ENCODE results near the gene ZFP64.
"Not testable (repeated sequence)": the region's sequence is repeated elsewhere in the genome, so short reads cannot be mapped to it uniquely, and the experiment has no call there.

ZFP64 gene

DNA sequence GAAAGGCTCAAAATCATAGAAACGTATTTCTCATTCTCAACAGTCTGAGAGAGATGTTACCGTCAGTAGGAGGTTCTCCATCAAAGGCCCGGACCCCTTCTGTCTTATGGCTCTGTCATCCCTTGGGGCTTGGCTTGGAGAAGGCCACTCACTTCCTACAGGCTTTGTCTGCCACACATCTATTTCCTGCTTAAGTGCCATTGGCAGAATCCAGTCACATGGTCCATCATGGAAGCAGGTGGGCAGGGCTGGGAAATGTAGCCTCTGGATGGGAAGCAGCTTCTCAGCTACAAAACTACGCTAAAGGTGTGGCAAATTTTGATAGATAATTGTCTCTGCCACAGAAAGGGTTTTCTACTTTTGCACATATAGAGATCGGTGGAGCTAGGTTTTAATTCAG is 12.6 kb upstream of the ZFP64 start:
- TF ChIP-seq, protein P1, sequence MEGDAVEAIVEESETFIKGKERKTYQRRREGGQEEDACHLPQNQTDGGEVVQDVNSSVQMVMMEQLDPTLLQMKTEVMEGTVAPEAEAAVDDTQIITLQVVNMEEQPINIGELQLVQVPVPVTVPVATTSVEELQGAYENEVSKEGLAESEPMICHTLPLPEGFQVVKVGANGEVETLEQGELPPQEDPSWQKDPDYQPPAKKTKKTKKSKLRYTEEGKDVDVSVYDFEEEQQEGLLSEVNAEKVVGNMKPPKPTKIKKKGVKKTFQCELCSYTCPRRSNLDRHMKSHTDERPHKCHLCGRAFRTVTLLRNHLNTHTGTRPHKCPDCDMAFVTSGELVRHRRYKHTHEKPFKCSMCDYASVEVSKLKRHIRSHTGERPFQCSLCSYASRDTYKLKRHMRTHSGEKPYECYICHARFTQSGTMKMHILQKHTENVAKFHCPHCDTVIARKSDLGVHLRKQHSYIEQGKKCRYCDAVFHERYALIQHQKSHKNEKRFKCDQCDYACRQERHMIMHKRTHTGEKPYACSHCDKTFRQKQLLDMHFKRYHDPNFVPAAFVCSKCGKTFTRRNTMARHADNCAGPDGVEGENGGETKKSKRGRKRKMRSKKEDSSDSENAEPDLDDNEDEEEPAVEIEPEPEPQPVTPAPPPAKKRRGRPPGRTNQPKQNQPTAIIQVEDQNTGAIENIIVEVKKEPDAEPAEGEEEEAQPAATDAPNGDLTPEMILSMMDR (IDR thresholded peaks at IDR 0.05; ENCODE audit: low read depth, low read length) = no peak
- no peak for DNase-seq (ENCODE audit: low read depth, low spot score)
- in situ Hi-C loops (cut with HindIII; ENCODE audit: low sequenced_read_pairs) = no loop called here
- H3K4me3 ChIP-seq (ENCODE audit: low read depth, low read length) = no peak overlapping the region

DNA sequence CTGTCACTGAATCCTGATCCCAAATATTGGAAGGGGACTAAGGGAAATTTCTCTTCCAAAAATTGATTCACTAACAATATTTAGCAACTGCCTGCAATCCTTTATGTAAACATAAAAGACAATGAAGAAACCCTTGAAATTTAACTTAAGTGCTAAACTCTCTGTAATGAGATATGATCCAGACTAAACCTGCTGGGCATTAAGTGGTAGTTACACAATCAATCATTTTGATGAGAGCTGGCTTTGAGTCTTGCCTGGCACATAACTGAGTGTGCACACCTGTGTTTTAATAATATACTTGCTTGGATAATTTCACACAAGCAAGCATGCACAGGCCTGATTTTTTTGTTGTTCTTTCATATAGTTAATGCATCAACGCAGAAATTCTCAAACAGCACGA is 9.8 kb upstream of the ZFP64 start:
- DNase-seq (ENCODE audit: low read depth, low spot score) = no peak
- in situ Hi-C loops (cut with HindIII; ENCODE audit: low sequenced_read_pairs) = no loop called here
- TF ChIP-seq, protein P1 (IDR thresholded peaks at IDR 0.05; ENCODE audit: low read depth, low read length) = no peak
- H3K4me3 ChIP-seq (ENCODE audit: low read depth, low read length) = no peak overlapping the region

DNA sequence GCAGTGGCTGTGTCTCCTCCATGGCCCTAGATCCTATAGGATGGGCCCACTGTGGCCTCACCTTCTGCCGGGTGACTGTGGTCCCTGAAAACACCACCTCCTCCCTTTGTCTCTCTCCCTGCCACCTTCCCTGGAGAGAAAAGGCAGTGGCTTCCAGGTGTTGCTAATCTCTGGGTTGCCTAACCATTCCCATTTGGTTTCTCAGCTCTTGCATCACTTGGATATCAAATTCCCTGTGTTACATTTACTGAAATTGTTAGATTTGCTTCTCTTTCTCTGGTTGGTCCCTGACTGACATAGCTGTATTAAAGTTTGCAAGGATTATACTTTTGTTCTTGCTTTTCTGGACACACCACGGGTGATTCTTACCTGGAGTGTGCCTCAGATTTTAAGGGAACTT is 9.3 kb upstream of the ZFP64 start:
- in situ Hi-C loops (cut with HindIII; ENCODE audit: low sequenced_read_pairs) = no loop called here
- TF ChIP-seq, protein P1 (IDR thresholded peaks at IDR 0.05; ENCODE audit: low read depth, low read length) = no peak
- no peak overlapping the region for H3K4me3 ChIP-seq (ENCODE audit: low read depth, low read length)
- no peak for DNase-seq (ENCODE audit: low read depth, low spot score)

DNA sequence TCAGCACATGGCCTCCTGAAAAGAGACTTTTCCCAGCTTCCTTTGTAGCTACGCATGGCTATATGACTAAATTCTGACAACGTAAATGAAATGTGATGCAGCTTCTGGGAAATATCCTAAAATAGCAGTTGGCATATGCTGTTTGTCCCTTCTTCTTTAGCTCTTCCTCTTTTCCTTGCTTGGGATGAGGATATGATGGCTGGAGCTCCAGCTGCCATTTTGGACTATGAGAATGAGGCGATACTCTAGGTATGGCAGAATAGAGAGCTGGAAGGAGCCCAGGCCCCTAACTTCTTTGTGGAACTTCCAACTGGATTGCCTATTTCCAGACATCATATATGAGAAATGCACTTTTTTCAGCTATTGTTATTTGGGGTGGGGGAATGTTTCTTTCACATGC is 5.3 kb upstream of the ZFP64 start:
- in situ Hi-C loops (cut with HindIII; ENCODE audit: low sequenced_read_pairs) = no loop called here
- TF ChIP-seq, protein P1 (IDR thresholded peaks at IDR 0.05; ENCODE audit: low read depth, low read length) = no peak
- no peak for DNase-seq (ENCODE audit: low read depth, low spot score)
- H3K4me3 ChIP-seq (ENCODE audit: low read depth, low read length) = no peak overlapping the region

DNA sequence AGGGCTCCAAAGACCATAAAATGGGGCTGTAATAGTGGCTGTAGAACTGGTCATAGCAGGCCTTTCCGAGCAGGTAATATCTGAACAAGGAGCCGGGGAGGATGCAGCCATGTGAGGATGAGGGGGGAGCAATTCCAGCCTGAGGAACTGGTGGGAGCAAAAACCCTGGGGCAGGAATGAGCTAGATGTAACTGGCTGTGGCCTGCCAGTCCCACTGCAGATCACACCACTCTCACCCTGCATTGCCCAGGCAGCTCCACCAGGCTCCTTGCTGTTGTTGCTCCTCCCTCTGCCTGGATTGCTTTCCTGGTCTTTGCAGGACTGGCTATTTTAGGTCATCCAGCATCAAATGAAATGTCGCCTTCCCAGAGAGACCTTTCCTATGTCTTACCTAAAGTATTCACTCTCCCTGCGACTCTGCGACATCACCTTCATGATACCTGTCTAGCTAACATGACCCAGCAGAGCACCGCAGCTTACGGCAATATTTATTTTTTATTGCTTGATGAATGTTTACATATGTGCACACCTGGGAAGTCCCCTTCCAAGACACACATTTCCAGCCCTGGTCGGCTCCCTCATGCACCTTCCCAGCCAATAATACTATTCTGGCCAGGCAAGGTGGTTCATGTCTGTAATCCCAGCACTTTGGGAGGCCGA is 2.4 kb upstream of the ZFP64 start:
- in situ Hi-C loops (cut with HindIII; ENCODE audit: low sequenced_read_pairs) = no loop called here
- no peak overlapping the region for H3K4me3 ChIP-seq (ENCODE audit: low read depth, low read length)

DNA sequence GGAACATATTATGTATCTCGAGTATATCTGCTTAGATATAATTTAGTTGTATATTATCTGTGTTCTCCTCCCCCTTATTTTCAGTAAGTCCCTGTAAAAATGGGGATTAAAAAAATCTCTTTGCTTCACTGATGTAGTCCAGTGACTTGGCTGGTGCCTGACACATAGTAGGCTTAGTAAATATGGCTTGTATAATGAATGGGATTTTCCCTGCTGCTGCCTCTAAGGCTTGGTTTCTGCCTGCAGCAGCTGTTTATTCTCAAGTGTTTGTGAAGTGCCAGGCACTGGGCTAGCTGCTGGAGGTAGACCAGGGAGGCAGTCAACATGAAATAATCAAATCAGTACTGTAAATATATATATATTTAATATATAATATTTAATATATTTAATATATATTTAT is 1.6 kb upstream of the ZFP64 start:
- no peak overlapping the region for H3K4me3 ChIP-seq (ENCODE audit: low read depth, low read length)
- in situ Hi-C loops (cut with HindIII; ENCODE audit: low sequenced_read_pairs) = no loop called here
- TF ChIP-seq, protein P1 (IDR thresholded peaks at IDR 0.05; ENCODE audit: low read depth, low read length) = no peak
- DNase-seq (ENCODE audit: low read depth, low spot score) = no peak

More for the DNA sequence above, 2.4 kb upstream of the ZFP64 start:
- DNase-seq (ENCODE audit: low read depth, low spot score) = no peak
- TF ChIP-seq, protein P1 (IDR thresholded peaks at IDR 0.05; ENCODE audit: low read depth, low read length) = no peak

DNA sequence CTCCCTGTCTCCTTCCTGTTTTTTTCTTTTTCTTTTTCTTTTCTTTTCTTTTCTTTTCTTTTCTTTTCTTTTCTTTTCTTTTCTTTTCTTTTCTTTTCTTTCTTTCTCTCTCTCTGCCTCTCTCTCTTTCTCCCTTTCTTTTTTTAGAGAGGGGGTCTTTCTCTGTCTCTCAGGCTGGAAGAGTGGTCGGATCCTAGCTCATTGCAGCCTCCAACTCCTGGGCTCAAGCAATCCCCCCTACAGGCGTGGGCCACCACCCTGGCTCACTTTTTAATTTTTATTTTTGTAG is 1.1 kb upstream of the ZFP64 start:
- DNase-seq (ENCODE audit: low read depth, low spot score); H3K4me3 ChIP-seq (ENCODE audit: low read depth, low read length); in situ Hi-C loops (cut with HindIII; ENCODE audit: low sequenced_read_pairs): not testable (repeated sequence)
